ENCODE results near the gene TPRX2. TPM values are rescaled to one million over a fixed set of nuclear protein-coding genes. Genes with fewer than 3 reads are reported as not detected.

Gene TPRX2
- polyA plus RNA-seq, 1 donor from 2014 or later, result not detected

GRCh38 chr19:47848425-47848822 is 10.6 kb upstream of the TPRX2 start:
- H2AFZ ChIP-seq (ENCODE audit: low read depth, low read length), result no peak overlapping the region
- H3K4me3 ChIP-seq (ENCODE audit: low read length), result no peak overlapping the region
- no peaks in the 10 kb centered on the region for H3F3A ChIP-seq (ENCODE audit: insufficient read depth, low read length, poor library complexity, severe bottlenecking)
- no peak overlapping the region for H3K4me2 ChIP-seq (ENCODE audit: low read length)
- H3K27me3 ChIP-seq (ENCODE audit: insufficient read depth, low read depth, low read length), result no peaks in the 10 kb centered on the region
- no peaks in the 10 kb centered on the region for H4K20me1 ChIP-seq (ENCODE audit: insufficient read depth)
- H3K9me3 ChIP-seq (ENCODE audit: low read length), result no peaks in the 10 kb centered on the region
- TF ChIP-seq SMC3 (conservative IDR thresholded peaks at IDR 0.05; ENCODE audit: poor library complexity), result no peak
- no peak for TF ChIP-seq RAD21 (conservative IDR thresholded peaks at IDR 0.05)
- TF ChIP-seq TAF1 (IDR thresholded peaks at IDR 0.05; ENCODE audit: low read depth), result no peak
- no peak overlapping the region for H3K27ac ChIP-seq (ENCODE audit: low read length)
- no peaks in the 10 kb centered on the region for H3K36me3 ChIP-seq (ENCODE audit: insufficient read depth, low read length)
- H3K9ac ChIP-seq (ENCODE audit: low read length), result no peak overlapping the region
- H3K9me2 ChIP-seq (ENCODE audit: insufficient read depth, low read length), result no peaks in the 10 kb centered on the region
- H3K79me2 ChIP-seq (replicated peaks; ENCODE audit: insufficient read depth, low read length), result no peaks in the 10 kb centered on the region

- no peaks in the 10 kb centered on the region for H4K20me1 ChIP-seq (ENCODE audit: insufficient read depth)
- no peak overlapping the region for H2AFZ ChIP-seq (ENCODE audit: low read depth, low read length)
- H3K27ac ChIP-seq (ENCODE audit: low read length), result no peak overlapping the region
- no peak for TF ChIP-seq POLR2AphosphoS5 (IDR thresholded peaks at IDR 0.05)
- TF ChIP-seq REST (IDR thresholded peaks at IDR 0.05; ENCODE audit: borderline replicate concordance), result no peak
- no peak for TF ChIP-seq CTCF (IDR thresholded peaks at IDR 0.05; ENCODE audit: poor library complexity, severe bottlenecking)
- no peak for TF ChIP-seq EZH2 (IDR thresholded peaks at IDR 0.05; ENCODE audit: borderline replicate concordance, insufficient read depth, low read length, poor library complexity, severe bottlenecking)
- no peak for TF ChIP-seq SMC3 (conservative IDR thresholded peaks at IDR 0.05; ENCODE audit: poor library complexity)
- TF ChIP-seq TAF1 (IDR thresholded peaks at IDR 0.05; ENCODE audit: low read depth), result no peak
- no peak for TF ChIP-seq RAD21 (conservative IDR thresholded peaks at IDR 0.05)
- TF ChIP-seq MXI1 (conservative IDR thresholded peaks at IDR 0.05; ENCODE audit: poor library complexity, severe bottlenecking), result no peak
- no peak for TF ChIP-seq EP300 (conservative IDR thresholded peaks at IDR 0.05; ENCODE audit: poor library complexity, severe bottlenecking)
- H3K36me3 ChIP-seq (ENCODE audit: insufficient read depth, low read length), result no peaks in the 10 kb centered on the region
- no peaks in the 10 kb centered on the region for H3K27me3 ChIP-seq (ENCODE audit: insufficient read depth, low read depth, low read length)
- no peak overlapping the region for H3K4me2 ChIP-seq (ENCODE audit: low read length)
- no peak overlapping the region for H3K9ac ChIP-seq (ENCODE audit: low read length)
- no peak overlapping the region for H3K4me3 ChIP-seq (ENCODE audit: low read length)
- no peaks in the 10 kb centered on the region for H3K79me2 ChIP-seq (replicated peaks; ENCODE audit: insufficient read depth, low read length)
- no peaks in the 10 kb centered on the region for H3K9me3 ChIP-seq (ENCODE audit: low read length)
- H3F3A ChIP-seq (ENCODE audit: insufficient read depth, low read length, poor library complexity, severe bottlenecking), result no peaks in the 10 kb centered on the region
- no peaks in the 10 kb centered on the region for H3K9me2 ChIP-seq (ENCODE audit: insufficient read depth, low read length)
Measured at GRCh38 chr19:47848823-47849473, 10.1 kb upstream of the TPRX2 start.
